Stimulated activated CD4-positive, alpha-beta T cell treated with anti-CD3 and anti-CD28 coated beads, TNF-alpha, amount 100 ng/mL, for 48 hours (primary cell): ENCODE measurements around the gene ARHGAP40.

Source experiments
- DNase-seq, 3 donors: peaks; one replicate each; pipeline ENCODE4 v3.0.0-alpha.2; 2020; ENCODE audit warnings: low read depth in 3 of 3

The ARHGAP40 gene

DNA sequence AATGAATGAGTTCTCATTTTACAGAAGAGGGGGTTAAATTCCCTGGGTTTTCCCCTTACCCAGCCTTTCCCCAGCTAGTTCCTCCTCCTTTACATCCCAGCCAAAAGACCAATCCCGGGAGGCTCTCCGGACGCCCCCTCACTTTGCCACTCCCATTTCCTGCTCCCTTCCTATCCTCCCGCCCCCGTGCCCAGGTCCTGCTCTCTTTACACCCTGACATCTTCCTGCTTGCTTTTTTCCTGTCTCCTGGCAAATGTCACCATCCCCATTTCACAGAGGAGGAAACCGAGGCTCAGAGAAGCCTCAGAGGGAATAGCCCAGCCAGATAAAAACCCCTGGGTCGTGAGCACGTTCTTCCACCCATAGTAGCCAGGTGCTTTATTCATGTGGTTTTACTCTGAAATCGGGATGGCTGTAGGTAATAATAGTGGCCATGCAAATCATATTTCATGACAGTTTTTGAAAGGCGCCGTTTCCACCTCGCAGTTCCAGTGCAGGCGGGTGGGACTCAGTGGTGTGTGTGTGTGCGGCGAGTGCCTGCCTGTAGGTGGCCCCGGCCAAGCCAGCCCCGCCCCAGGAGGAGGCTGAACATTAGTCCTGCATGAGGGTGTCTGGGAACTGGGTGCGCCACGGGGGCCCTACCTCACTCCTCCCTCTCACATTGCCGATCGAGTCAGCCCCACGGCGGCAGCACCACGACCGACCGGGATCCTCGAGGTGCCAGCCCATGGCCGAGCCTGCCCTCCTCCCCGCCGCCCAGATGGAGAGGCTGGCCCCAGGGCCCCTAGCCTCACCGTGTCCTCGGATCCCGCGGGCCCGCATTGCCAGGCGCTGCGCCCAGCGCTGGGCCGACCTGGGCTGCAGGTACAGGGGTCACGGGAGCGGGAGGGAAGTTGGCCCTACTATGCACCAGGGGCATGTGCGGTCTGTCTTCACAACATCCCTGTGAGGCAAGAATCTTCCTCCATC, at the start of gene ARHGAP40:
Gene ARHGAP40 (plus strand): TSS at position 594 of the 969 bp plus-strand sequence.
- peak in 2 of 3 donors; percentile 11 to 20 for DNase-seq

DNA sequence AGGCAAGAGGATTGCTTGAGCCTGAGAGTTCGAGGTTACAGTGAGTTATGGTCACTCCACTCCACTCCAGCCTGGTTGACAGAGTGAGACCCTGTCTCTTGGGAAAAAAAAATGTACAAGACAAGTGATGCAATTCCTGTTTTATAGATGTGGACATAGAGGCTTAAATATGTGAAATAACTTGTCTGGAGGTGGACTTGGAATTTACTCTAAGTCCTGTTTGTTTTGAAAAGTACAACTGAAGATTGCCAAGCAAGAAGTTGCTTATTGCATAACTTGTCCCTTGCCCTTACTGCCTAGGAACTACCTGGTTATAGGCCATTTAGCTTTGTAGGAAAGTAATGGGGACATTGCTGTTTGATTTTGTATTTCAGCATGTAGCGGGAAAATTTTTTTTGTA, 46.6 kb upstream of the ARHGAP40 start:
- DNase-seq = no peak

DNA sequence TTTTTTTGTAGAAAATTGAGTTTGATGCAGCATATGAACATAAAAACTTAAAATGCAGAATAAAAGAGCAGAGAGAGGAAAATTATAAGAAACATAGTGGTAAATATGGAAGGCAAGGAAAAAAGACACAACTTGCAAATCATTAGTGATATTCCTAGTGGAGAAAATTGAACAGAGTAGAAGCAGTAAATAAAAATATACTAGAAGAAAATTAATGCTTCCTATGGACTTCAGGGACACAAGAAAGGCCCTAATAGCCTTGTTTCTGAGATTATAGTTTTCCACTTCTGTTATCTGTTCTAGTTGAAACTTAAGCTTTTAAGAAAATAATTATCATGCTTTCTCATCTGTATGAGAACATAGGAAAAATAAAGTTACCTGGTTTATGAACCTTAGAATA, 46.2 kb upstream of the ARHGAP40 start:
- DNase-seq = no peak

DNA sequence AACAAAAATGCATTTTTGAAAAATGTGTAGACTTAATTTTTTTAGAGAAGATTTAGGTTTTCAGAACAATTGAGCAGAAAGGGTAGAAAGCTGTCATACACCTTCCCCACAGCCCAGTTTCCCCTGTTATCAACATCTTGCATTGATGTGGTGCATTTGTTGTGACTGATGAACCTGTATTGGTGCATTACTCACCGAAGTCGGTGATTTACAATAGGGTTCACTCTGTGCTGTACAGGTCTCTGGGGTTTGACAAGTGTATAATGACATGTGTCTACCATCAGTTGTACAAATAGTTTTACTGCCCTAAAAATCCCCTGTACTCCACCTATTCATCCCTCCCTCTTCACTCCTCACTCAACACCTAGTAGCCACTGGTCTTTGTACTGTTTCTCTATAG, 44.4 kb upstream of the ARHGAP40 start:
- DNase-seq = no peak

DNA sequence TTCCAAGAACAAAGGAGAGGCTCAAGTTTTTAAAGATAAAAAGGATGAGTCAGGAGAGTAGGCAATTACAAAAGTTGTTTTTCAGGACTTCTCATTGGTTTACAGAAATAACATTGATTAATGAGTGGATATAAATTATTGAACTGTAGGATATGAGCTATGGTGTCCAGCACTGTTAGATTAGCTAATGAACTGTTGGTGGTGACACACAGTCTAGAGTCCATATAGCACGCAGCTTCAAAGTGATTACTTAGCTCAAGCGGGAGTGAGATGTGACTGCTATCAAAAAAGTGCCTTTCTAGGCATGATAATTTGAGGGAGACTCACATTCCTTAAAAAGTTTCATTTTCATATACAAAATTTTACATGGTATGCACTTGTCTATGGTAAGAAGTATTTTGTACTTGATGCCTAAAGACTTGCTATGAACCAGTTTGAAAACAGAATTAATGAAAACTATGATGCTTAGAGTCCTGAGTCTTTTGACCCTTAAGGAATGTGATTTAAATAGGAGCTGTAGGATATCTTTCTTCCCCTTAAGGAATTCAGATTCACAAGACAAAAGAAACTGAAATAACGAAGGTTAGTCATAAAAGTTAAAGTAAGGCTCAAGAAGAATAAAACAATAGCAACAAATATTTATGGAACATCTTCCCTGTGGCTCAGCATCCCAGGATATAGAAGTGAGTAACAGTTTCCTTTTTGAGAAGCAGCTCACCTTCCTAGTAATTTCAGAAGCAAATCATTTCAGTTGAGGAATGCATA, 42.8 kb upstream of the ARHGAP40 start:
- DNase-seq = no peak

DNA sequence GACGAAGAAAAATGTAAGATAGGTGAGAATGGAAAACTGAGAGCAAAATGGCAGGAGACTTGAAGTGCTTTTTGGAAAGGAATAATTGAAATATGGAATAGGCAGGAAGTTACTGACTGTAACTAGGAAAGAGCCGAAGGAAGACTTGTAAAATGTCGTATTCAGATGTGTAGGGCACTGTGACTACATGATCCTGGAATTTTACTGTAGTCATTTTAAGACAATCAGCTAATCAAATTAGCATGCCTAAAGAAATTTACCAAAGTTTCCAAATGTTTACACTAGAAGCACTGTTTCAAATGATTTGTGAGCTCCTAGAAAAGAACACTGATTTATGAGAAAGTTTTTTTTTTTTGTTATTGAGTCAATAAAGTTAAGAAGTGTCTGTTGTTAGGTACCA, 41.8 kb upstream of the ARHGAP40 start:
- DNase-seq = no peak

DNA sequence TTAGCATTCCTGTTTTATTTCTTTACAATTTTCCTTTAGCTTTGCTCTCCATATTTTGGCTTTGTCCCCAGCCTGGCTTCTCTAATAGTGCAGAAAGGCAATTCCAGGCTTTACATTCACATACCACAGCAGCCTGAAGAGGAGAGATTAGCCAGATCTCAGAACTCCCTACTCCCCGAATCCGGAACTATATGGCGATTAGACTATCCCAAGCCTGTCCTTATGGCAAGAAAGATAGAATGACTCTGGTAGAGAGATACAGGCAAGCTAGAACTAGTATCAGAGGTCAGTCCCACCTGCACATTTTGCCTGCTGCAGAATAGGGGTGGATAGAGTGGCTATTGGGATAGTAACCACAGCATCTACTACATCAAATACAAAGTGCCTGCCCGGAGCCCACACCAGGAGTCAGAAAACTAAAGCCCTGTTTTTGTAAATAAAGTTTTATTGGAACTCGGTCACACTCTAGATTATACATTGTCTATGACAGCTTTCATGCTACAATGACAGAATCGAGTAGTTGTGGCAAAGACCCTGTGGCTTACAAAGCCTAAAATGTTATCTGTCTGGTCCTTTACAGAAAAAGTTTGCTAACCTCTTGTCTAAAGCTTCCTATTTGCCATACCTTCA, 37.7 kb upstream of the ARHGAP40 start:
- DNase-seq = no peak

DNA sequence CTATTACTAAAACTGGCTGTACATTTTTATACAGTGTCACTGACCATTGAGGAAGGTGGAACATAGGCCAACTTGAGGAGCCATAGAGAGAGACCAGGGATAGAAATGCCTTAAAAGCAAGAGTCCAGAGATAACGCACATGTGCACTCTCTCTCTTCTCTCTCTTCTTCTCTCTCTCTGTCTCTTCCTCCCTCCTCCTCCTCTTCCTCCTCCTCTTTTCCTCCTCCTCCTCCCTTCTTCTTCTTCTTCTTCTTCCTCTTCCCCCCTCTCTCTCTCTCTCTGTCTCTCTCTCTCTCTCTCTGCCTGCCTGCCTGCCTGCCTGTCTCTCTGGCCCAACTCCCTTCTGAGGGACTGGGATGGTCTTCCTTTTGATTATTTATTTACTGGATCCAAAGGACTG, 36.9 kb upstream of the ARHGAP40 start:
- DNase-seq = no peak

DNA sequence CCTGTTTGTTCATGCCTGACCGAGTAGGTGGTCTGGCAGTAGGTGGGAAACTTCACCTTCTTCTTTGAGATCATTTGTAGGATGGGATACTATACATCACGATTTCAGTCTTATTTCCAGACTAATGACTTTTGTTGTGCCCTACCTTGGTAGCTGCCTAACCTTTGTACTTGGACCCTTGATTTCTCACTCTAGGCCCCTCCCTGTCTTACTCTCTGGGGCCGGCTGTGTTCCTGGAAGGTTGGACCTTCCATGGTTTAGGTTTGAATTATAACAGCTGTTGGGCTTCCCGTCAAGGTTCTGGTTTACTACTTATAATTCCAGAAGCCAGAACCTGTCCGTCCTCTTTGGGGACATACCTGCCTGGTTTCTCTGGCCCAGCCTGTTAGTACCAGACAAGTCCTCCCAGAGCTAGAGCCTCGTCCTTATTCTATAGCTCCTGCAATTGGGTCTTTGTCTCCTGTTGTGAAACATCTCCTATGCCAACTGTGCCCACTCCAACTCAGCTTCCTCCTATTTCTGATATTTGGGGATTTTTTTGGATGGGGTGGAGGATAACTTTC, 35.5 kb upstream of the ARHGAP40 start:
- DNase-seq = no peak

DNA sequence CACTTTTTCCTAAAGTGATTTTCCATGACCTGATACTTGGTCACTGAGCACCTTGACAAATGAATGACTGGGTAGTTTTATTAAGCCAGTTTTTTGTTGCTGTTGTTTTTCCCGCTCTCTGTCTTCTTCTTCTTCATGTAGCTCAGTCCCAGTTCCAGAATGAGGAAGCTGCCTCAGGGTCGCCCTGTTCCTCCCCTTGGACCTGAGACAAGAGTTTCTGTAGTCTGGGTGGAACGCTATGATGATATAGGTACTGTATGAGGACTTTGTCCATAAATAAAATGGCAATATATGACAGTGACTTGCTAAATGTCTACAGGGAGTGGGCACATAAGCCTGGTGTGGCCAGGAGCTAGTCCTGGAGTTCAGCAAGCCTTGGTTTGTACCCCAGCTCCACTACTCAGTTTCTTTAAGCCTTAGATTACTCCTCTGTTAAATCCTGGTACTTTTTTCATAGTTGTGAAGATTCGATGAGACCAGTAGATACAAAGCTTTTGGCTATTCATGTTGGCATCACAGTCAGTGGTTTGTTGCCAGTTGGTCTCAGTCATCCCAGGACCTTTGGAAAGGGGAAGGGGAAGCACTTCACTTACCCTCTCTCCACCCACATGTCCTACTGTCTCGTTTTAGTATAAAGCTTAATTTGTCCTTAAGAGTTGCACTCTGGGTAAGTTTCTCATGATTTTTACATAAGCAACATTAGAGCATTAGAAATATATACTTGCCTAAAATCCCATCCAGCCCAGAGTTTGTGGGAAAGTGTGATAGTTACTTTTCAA, 31.7 kb upstream of the ARHGAP40 start:
- no peak for DNase-seq

DNA sequence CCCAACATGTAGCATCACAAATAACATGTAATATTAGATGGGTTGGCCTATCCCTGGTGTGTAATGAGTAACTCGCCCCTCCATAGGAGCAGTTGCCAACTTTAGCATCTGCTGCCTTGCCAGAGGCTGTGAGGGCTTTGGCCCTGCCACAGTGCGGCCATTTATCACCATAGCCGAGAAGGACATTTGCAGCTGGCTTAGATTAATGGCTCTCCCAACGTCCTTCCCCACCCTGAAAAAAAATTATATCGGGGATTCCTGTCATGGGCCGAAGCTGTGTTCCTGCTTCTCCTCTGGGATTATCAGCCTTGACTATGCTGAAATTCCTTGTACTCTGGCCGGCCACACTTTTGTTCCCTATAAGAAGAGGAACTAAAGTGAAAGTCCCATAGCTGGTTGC, 28.2 kb upstream of the ARHGAP40 start:
- no peak for DNase-seq

DNA sequence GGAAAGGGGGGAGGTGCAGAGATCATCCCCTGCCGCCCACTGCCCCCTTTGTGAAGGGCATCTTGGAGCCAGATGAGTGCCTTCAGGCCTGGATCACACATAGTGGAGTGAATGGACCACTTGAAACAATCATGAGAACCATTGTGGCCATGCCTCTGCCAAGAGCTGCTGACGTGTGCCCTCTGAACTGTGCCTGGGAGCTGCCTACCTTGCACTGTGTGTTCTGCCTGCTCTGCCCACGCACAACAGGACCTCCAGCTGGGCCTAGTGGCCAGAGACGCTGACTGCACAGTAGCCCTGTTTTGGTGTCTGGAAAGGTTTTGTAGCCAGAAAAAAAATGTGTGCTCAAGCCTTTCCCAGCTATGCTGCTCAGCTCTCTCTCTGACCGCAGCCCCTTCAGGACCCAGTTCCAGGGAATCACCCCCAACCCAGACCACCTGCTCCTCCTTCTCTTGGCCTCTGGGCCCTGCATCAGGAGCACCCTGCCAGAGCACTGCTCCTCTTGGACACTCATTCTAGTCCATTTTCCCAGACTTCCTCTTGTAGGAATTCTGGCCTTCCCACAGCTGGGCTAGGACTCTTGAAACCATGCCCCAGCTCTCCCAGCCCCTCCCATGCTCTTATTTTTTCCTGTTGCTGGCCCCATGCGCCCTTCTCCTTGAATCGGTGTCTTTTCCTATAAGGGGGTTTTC, 22.2 kb upstream of the ARHGAP40 start:
- DNase-seq = no peak

DNA sequence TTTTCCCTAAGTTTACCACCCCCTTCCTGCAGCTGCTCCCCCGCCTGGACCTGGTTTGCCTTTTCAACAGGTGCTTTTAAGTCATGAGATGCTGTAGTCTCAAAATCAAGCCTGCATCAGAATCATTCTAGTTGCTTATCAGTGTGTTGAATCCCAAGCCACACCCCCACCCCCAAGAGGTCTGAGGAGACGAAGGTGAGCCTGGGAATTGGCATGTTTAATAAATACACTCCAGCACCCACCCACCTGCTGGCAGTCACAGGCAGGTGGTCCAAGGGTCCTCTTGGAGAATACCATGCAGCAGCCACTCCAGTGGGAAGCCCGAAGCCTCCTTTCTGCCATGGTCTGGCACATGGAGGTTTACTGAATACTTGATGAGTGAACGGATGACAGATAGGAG, 21.7 kb upstream of the ARHGAP40 start:
- no peak for DNase-seq

DNA sequence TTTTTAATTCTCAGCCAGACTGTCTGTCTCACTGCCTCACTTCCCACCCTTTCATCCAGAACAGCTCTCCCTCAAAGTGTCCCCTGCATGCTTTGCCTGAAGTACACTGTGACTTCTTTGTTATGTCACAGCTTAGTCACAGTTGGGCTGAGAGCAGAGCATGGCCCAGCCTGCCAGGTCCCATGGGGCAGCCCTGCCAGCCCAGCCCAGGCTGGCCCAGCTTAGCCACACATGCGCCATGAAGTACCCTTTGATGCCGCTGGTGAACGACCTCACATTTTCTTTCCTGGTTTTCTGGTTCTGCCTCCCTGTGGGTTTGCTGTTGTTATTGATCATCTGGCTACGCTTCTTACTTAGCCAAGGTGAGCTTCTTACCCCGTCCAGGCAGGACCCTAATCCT, 20.6 kb upstream of the ARHGAP40 start, which contains the start of gene ADIG:
Gene ADIG (plus strand): TSS at position 185 of the 400 bp plus-strand sequence. CDS start 54 bp downstream, at position 239.
- no peak for DNase-seq

DNA sequence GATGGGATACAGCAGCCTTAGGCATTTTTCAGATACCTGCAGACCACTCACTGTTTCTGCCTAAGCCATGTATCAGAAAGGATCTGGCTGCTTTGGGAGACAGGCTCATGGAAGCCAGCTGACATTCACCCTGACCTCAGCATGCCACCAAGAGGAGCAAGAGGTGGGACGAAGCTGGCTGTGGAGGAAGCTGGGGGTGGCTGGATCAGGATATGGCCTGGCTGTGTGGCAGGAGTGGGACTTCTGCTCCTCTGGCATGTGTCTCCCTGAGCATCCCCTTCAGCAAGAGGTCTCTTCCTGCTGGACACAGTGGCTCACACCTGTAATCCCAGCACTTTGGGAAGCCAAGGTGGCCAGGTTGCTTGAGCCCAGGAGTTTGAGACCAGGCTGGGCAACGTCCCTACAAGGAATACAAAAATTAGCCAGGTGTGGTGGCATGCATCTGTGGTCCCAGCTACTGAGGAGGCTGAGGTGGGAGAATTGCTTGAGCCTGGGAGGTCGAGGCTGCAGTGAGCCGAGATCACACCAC, 19.7 kb upstream of the ARHGAP40 start:
- no peak for DNase-seq

DNA sequence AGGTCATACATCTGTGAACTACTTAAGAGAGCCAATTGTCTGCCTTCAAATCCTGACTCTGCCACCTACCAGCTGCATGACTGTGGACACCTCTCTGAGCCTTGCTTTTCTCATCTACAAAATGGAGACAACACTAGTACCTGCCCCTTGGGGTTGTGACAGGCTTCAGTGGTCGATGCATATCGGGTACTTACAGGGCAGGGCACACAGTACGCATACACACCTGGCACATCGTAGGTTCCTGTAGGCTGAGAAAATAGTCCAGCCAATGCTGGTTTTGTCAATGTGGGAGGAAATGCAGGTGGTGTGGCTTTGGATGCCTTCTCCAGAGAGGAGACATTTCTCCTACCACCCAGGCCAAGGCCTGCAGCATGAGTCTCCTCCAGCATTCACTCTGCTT, 18.3 kb upstream of the ARHGAP40 start:
- no peak for DNase-seq

DNA sequence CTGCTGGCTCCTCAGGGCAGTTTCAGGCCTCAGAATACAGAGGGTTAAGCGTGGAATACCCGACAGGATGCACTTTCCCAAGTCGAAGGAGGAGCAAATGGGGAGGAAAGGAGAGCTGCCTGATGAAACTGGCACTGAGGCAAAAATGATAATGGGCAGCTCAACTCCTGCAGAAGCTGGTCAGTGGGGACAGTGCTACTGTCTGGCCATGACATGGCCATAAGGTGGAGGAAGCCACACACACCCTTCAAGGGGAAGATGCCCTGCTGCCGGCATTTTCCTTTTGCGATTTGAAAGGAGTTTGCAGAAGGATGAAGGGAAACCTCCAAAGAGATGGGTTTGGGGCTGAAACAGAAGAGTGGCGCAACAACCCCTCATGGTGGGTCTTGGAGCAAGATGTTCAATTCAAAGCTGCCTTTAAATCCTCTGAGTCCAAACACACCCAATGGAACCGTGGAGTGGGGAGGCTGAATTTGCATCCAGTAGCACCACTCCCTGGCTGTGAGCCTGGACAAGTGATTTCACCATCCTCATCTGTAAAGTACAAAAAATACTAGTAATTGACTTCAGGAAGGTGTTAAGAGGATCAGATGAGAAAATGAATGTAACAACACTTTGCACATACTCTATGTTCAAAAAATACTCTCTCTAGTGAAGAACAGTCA, 17.4 kb upstream of the ARHGAP40 start:
- no peak for DNase-seq

DNA sequence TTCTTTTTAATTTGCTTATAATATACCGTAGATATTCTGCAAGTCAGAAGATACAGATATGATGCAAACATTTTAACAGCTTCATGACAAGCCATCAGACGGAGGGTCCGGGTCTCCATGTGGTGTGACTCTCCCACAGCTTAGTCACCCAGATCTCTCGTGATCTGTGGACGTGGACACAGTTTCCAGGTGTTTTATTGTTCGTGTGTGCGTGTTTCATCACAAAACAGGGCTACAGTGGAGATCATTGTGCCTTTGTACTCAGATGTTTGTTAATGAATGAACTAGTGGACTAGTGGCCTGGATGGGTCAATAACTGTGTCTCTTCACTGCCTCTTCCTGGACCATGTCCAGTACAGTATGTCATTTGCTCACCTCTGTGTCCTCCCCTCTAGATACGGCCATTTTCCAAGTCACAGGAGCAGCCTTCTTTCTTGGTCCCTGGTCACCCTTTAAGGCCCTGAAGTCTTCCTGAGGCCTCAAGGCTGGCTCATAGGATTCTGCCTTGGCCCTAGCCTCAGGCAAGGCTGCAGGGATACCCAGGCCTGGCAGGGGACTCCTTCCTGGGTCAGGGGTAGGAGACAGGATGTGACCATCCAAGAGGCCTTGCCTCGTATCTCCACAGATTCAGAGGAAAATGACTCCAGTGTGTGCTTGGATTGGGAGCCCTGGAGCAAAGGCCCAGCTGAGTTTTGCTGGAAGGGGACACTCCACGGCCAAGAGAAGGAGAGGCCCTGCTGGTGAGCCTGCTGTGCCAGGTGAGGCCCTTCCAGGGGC, 16.0 kb upstream of the ARHGAP40 start:
- DNase-seq = no peak

DNA sequence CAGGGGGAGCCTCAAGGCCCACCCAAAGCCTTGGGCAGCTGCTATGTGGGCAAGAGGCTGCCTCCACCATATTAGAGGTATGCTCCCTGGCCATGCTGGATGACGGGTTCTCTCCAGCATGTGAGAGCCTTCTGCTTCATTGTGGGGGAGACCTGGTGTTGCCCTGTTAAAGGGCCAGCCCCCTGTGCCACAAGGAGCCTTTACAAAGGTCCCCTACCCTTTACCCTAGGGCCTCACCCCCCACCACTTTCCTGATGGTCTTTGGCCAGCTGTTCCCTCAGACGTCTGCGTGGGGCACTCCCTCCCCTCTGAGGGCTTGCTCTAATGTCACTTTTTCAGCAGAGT, 15.5 kb upstream of the ARHGAP40 start:
- DNase-seq = no peak
